Stimulated activated naive B cell treated with anti-CD40 and anti-IgM and Interleukin-4, amounts not matched to agents 10 μg/mL and 1 μg/mL and 100 μg/mL, for 72 hours (primary cell): ENCODE data around the gene PROZ.
A peak's percentile ranks its signal among the peaks of the same experiment; 100 is the strongest.

ENCODE experiments used
- ATAC-seq, 2 donors: fragments of 150-1000 bp; cut with Tn5 transposase; replicated peaks; 2 replicates each; pipeline ENCODE4 v1.10.0; 2021; ENCODE audit warnings: moderate library complexity in 1 of 2
- DNase-seq: peaks from one replicate; pipeline ENCODE4 v3.0.0; 2021
- H3K27ac Mint-ChIP-seq: one replicate; pipeline ENCODE4 v1.8.0; 2022; ENCODE audit warnings: mild to moderate bottlenecking, mixed read lengths
- H3K27me3 Mint-ChIP-seq, 2 donors: one replicate each; pipeline ENCODE4 v1.8.0; 2022; ENCODE audit warnings: mixed read lengths in 2 of 2
- H3K36me3 Mint-ChIP-seq, 2 donors: one replicate each; pipeline ENCODE4 v1.8.0; 2022; ENCODE audit warnings: mixed read lengths in 2 of 2, mild to moderate bottlenecking in 1 of 2
- H3K4me1 Mint-ChIP-seq, 2 donors: one replicate each; pipeline ENCODE4 v1.8.0; 2022; ENCODE audit warnings: mixed read lengths in 2 of 2, mild to moderate bottlenecking in 1 of 2
- H3K4me3 Mint-ChIP-seq, 2 donors: one replicate each; pipeline ENCODE4 v1.8.0; 2022; ENCODE audit warnings: mild to moderate bottlenecking in 2 of 2, mixed read lengths in 2 of 2, moderate library complexity in 1 of 2
- H3K9me3 Mint-ChIP-seq, 2 donors: one replicate each; pipeline ENCODE4 v1.8.0; 2022; ENCODE audit warnings: mixed read lengths in 2 of 2, mild to moderate bottlenecking in 1 of 2

PROZ gene

DNA sequence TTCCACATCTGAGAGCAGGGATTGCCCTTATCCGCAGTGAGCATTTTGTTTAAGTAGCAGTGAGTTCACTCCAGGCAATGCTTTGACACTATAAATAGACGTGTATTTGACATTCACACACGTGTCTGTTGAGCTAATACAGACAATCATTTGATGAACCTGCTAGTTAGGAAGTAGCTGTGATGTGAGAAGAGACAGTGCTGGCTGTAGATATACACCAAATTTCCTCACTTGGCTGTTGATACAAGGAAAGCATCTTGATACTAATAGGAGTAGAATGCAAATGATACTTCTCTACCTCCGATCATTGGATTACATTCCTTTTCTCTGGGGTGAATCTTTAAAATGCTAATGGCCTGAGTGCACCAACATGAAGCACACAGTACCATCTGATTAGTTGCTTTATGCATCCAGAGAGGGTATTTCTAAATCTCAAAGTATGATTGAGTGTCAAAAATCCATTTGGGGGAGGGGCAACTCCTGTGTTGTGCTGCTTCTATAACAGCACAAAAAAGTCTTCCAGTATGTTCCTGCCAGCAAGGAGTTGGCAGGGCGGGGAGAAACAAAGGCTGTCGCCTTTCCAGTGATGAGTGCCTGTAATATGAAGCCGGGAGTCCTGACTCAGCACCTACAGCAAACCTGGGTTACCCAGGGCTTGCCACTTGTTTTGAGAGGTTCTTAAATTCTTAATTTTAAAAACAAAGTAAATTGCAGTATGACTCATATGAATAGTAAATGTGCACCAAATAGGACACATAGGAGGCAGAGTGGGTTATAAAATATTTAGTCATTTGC lies 58.0 kb downstream of the PROZ start:
- H3K4me3 Mint-ChIP-seq, result no peak overlapping the region
- H3K9me3 Mint-ChIP-seq, result peaks cover 0 to 2% of the 10 kb centered on the region in 2 donors
- H3K27me3 Mint-ChIP-seq, result no peaks in the 10 kb centered on the region
- DNase-seq, result no peak
- H3K36me3 Mint-ChIP-seq, result peaks cover 20 to 23% of the 10 kb centered on the region in 2 donors
- no peak for ATAC-seq
- H3K27ac Mint-ChIP-seq, result no peak overlapping the region
- peaks cover 16 to 30% of the 10 kb centered on the region in 2 donors for H3K4me1 Mint-ChIP-seq

DNA sequence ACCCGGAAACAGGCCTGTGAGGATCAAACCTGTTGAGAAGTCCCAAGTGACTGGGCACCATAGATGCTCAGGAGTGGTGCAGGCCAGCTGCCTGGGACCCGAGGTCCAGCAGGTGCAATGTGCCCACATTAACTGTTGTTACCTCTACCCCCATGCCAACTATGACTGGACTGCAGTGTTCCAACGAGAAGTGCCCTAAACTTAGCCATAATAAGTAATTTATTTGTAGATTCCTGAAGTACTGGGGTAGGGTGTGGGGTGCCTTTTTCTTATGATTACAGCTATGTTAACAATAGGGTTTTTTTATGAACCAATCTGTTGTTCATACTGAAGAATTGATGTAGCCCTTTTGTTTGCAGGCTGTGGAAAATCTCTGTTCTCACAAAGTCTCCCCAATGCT lies 60.1 kb downstream of the PROZ start:
- no peaks in the 10 kb centered on the region for H3K27me3 Mint-ChIP-seq
- no peaks in the 10 kb centered on the region for H3K9me3 Mint-ChIP-seq
- H3K4me1 Mint-ChIP-seq, result peaks cover 20 to 30% of the 10 kb centered on the region in 2 donors
- H3K27ac Mint-ChIP-seq, result no peak overlapping the region
- peaks cover 25 to 29% of the 10 kb centered on the region in 2 donors for H3K36me3 Mint-ChIP-seq
- no peak for ATAC-seq
- no peak for DNase-seq
- no peak overlapping the region for H3K4me3 Mint-ChIP-seq

DNA sequence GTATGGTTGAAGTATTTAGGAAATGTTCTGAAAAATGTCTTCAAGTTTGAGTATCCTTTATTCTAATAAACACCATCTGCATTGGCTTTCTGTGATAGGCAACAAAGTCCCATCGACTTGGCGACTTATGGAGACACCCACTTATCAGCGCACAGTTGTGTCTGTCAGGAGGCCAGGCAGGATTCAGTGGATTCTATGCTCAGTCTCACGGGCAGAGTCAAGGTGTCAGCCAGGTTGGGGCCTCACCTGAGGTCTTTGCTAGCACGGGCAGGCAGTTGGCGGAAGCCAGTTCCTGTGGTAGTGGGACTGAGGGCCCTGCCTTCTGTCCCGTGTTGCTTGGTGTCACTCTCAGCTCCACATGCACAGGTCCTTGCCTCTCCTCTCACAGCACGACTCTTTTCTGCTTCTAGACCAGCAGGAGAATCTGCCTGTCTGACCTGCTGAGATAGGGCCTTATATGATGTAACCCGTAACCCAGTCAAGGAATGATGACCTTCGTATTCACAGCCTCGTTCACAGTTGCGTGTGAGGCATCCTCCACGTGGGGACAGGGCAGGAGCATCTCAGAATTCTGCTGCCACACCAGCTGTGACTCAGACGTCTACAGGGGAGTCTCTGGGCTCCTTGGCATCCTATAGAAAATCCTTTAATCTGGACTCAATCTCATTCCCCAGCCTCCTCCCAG lies 61.0 kb downstream of the PROZ start:
- DNase-seq (no peak), ATAC-seq (no peak)
- Mint-ChIP-seq H3K27me3 (no peaks in the 10 kb centered on the region), H3K4me1 (peaks cover 14 to 30% of the 10 kb centered on the region in 2 donors), H3K27ac (no peak overlapping the region), H3K36me3 (peaks cover 22 to 25% of the 10 kb centered on the region in 2 donors), H3K4me3 (no peak overlapping the region), H3K9me3 (no peaks in the 10 kb centered on the region)

DNA sequence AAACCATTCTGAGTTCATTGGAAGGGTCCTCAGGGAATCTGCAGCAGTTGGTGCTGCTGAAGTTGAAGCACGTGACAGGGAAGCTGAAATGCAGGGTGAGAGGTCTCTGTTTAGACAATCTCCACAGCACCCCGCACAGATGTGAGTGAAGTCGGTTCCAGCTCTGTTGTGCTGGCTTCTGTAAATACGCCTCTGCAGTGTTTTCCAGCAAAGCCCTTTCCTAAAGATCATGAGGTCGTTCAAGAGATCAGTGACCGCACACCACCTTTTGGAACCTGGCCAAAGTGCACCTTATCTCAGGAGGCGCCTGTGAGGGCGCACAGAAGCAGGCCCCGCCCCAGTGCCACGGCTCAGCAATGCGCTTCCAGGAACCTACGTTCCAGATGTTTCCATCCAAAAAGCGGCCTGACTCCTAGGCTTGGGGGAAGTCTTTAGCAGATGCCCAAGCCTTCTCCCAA lies 61.7 kb downstream of the PROZ start:
- peaks cover 27 to 32% of the 10 kb centered on the region in 2 donors for H3K36me3 Mint-ChIP-seq
- peak overlapping the region; percentile 25 for H3K27ac Mint-ChIP-seq
- no peaks in the 10 kb centered on the region for H3K27me3 Mint-ChIP-seq
- no peaks in the 10 kb centered on the region for H3K9me3 Mint-ChIP-seq
- DNase-seq (no peak), ATAC-seq (no peak)
- H3K4me3 Mint-ChIP-seq, result no peak overlapping the region
- H3K4me1 Mint-ChIP-seq, result peaks cover 14 to 30% of the 10 kb centered on the region in 2 donors

DNA sequence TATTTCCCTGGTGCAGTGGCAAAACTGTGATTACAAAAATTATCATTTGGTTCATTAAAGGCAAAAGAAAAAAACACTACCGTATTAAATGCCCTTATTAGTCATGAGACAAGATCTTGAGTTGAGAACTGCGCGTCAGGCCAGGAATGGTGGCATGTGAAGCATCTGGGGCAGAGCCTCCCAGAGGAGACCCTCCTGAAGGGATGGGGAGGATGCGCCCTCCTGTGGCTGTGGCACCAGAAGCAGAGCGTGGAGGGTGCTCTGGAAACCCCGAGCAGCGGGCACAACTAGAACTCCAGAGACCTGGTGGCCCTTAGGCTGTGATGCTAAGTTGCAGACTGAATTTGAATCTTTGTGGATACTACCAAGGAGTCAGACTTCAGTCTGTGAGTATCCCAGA lies 62.4 kb downstream of the PROZ start:
- no peaks in the 10 kb centered on the region for H3K27me3 Mint-ChIP-seq
- H3K36me3 Mint-ChIP-seq, result peaks cover 29 to 32% of the 10 kb centered on the region in 2 donors
- ATAC-seq, result no peak

More for the DNA sequence above, 62.4 kb downstream of the PROZ start:
- H3K4me1 Mint-ChIP-seq, result peaks cover 14 to 30% of the 10 kb centered on the region in 2 donors
- no peak overlapping the region for H3K27ac Mint-ChIP-seq
- H3K4me3 Mint-ChIP-seq, result no peak overlapping the region
- H3K9me3 Mint-ChIP-seq, result no peaks in the 10 kb centered on the region
- no peak for DNase-seq
